Transverse colon (tissue), 4 donors: ENCODE data around the gene NUDCD2. TPM values are rescaled to one million over a fixed set of nuclear protein-coding genes. Genes with fewer than 3 reads are reported as not detected.

Source experiments
- DNase-seq: peaks from one replicate; pipeline ENCODE4 v3.0.0-alpha.2; 2019
- H3K27ac ChIP-seq, 4 donors: fragments of 200-600 bp; sonication (generic); 2 replicates each; pipeline ENCODE4 v1.5.1; 2016 to 2018; ENCODE audit warnings: inconsistent platforms in 4 of 4
- H3K27me3 ChIP-seq: fragments of 200-600 bp; sonication (generic); 2 replicates; pipeline ENCODE4 v1.5.1; 2017; ENCODE audit warnings: inconsistent platforms
- H3K36me3 ChIP-seq, 4 donors: fragments of 200-600 bp; sonication (generic); 2 replicates each; pipeline ENCODE4 v1.5.1; 2017 to 2019; ENCODE audit warnings: inconsistent platforms in 4 of 4
- H3K4me1 ChIP-seq, 4 donors: fragments of 200-600 bp; sonication (generic); 2 replicates each; pipeline ENCODE4 v1.5.1; 2017 to 2020; ENCODE audit warnings: inconsistent platforms in 4 of 4
- H3K4me3 ChIP-seq, 4 donors: fragments of 200-600 bp; sonication (generic); 1 replicate in 1 of 4; 2 replicates in 3 of 4; pipeline versions ENCODE4 v1.5.1 to v1.6.1; 2017 to 2019; ENCODE audit warnings: inconsistent platforms in 4 of 4
- H3K9me3 ChIP-seq, 2 donors: fragments of 200-600 bp; sonication (generic); 2 replicates each; pipeline ENCODE4 v1.5.1; 2017 to 2019; ENCODE audit warnings: inconsistent platforms in 2 of 2
- CTCF ChIP-seq, 5 experiments: fragments of 200-600 bp in 3 of 5; fragments of 450-650 bp in 2 of 5; sonication (generic) in 3 of 5; IDR thresholded peaks; 1 replicate in 2 of 5; 2 replicates in 3 of 5; pipeline ENCODE4 v1.5.1; 2016 to 2017; ENCODE audit warnings: antibody characterized with exemption in 5 of 5, inconsistent platforms in 3 of 5, mild to moderate bottlenecking in 2 of 5, moderate library complexity in 1 of 5
- EP300 ChIP-seq: sonication (generic); formaldehyde crosslinking; IDR thresholded peaks from one replicate; pipeline ENCODE4 v1.6.1; 2017; ENCODE audit warnings: antibody characterized with exemption, low read depth
- POLR2A ChIP-seq: fragments of 450-650 bp; IDR thresholded peaks from one replicate; pipeline ENCODE4 v1.6.1; 2016; ENCODE audit warnings: antibody characterized with exemption, mild to moderate bottlenecking, moderate library complexity
- POLR2AphosphoS5 ChIP-seq, 3 donors: sonication (generic); formaldehyde crosslinking; IDR thresholded peaks; one replicate each; pipeline ENCODE4 v1.6.1; 2016; ENCODE audit warnings: antibody characterized with exemption in 3 of 3
- WGBS, 2 donors: methylation state at CpG; one replicate each; pipeline ENCODE4 v1.1.5; 2018; ENCODE audit warnings: low coverage in 1 of 2; 5-methylcytosine and 5-hydroxymethylcytosine counted together
- in situ Hi-C, 4 donors: fragments of 200-750 bp; cut with MboI; loops; one replicate each; pipeline versions ENCODE4 v1.15.0 to v1.15.1; 2017; ENCODE audit warnings: low sequenced_read_pairs in 3 of 4, low pct_ligation_motif_present in 1 of 4, low pct_unique_long_range_greater_than_20kb in 1 of 4
- intact Hi-C: fragments of 100-400 bp; cut with DNase I; formaldehyde crosslinking; loops from one replicate; pipeline ENCODE4 v1.15.1; 2023; ENCODE audit warnings: low total_unique reads
- total RNA-seq, 4 donors: library from RNA; depleted of rRNA; stranded (reverse); fragments of >200 nt; gene quantifications; one replicate each; pipeline ENCODE4 v1.1.0, GENCODE V29; 2016

NUDCD2 gene
- total RNA-seq, 4 donors from 2014 or later, result 1.5 to 6.2 (median 3.1) TPM

GRCh38 chr5:163410505-163410904 lies 49.4 kb downstream of the NUDCD2 start:
- Histone ChIP-seq H3K4me1 (peaks cover 0 to 13% (median 0%) of the 10 kb centered on the region in 4 donors), H3K36me3 (no peaks in the 10 kb centered on the region), H3K9me3 (no peaks in the 10 kb centered on the region), H3K4me3 (no peak overlapping the region), H3K27me3 (peaks cover 2% of the 10 kb centered on the region), H3K27ac (no peak overlapping the region)
- no peak for TF ChIP-seq CTCF (IDR thresholded peaks at IDR 0.05)
- TF ChIP-seq POLR2AphosphoS5 (IDR thresholded peaks at IDR 0.05), result no peak
- TF ChIP-seq EP300, result no peak
- intact Hi-C loops (no loop called here), in situ Hi-C loops (no loop called here)
- no peak for DNase-seq
- 40 to 60% methylated on average over 1 to 2 of the region's 2 CpGs for WGBS, 2 donors

GRCh38 chr5:163409384-163409783 lies 50.5 kb downstream of the NUDCD2 start:
- H3K36me3 ChIP-seq, result no peaks in the 10 kb centered on the region
- H3K4me3 ChIP-seq, result no peak overlapping the region
- no peaks in the 10 kb centered on the region for H3K27me3 ChIP-seq
- H3K9me3 ChIP-seq, result no peaks in the 10 kb centered on the region
- WGBS, 2 donors, result 64 to 73% methylated on average over 4 to 6 of the region's 6 CpGs
- peaks cover 0 to 13% (median 0%) of the 10 kb centered on the region in 4 donors for H3K4me1 ChIP-seq
- DNase-seq, result no peak
- H3K27ac ChIP-seq, result no peak overlapping the region
- TF ChIP-seq CTCF (IDR thresholded peaks at IDR 0.05) (no peak), POLR2AphosphoS5 (IDR thresholded peaks at IDR 0.05) (no peak), EP300 (no peak), POLR2A (no peak)
- in situ Hi-C loops, result no loop called here
- intact Hi-C loops, result no loop called here

GRCh38 chr5:163408311-163408923 lies 51.5 kb downstream of the NUDCD2 start:
- H3K9me3 ChIP-seq, result no peaks in the 10 kb centered on the region
- no peaks in the 10 kb centered on the region for H3K27me3 ChIP-seq
- WGBS, 2 donors, result 7 to 8% methylated on average over 6 to 9 of the region's 9 CpGs
- in situ Hi-C loops, result no loop called here
- DNase-seq, result peak; percentile 69
- no peaks in the 10 kb centered on the region for H3K36me3 ChIP-seq
- no peak overlapping the region for H3K27ac ChIP-seq
- intact Hi-C loops, result no loop called here
- TF ChIP-seq CTCF (IDR thresholded peaks at IDR 0.05) (peak; percentile 87 to 92 (median 90)), EP300 (no peak)
- peaks cover 0 to 13% (median 0%) of the 10 kb centered on the region in 4 donors for H3K4me1 ChIP-seq
- H3K4me3 ChIP-seq, result peak overlapping the region in 1 of 4 donors; percentile 5

- Histone ChIP-seq H3K27ac (no peak overlapping the region), H3K27me3 (no peaks in the 10 kb centered on the region), H3K36me3 (no peaks in the 10 kb centered on the region), H3K4me1 (peaks cover 0 to 13% (median 0%) of the 10 kb centered on the region in 4 donors), H3K9me3 (no peaks in the 10 kb centered on the region), H3K4me3 (no peak overlapping the region)
- in situ Hi-C loops, result no loop called here
- WGBS, 2 donors, result 48 to 50% methylated on average over 1 to 2 of the region's 2 CpGs
- no peak for DNase-seq
- intact Hi-C loops, result no loop called here
- TF ChIP-seq CTCF (IDR thresholded peaks at IDR 0.05) (no peak), POLR2AphosphoS5 (IDR thresholded peaks at IDR 0.05) (no peak), EP300 (no peak), POLR2A (no peak)
These were observed 52.8 kb downstream of the NUDCD2 start for GRCh38 chr5:163407034-163407655.
